ENCODE measurements around the gene BLM.
"Not testable (repeated sequence)": the region's sequence is repeated elsewhere in the genome, so short reads cannot be mapped to it uniquely, and the experiment has no call there.

Gene BLM

GRCh38 chr15:90718232-90718631 lies 1.1 kb downstream of the BLM start:
- in situ Hi-C loops (cut with MboI; ENCODE audit: low sequenced_read_pairs, unreplicated experiment) = no loop called here
- TF ChIP-seq CTCF (IDR thresholded peaks at IDR 0.05; ENCODE audit: borderline replicate concordance, control extremely low read depth, extremely low read depth, insufficient read depth, missing control alignments) = no peak
- no peak for DNase-seq (ENCODE audit: low spot score)

GRCh38 chr15:90720131-90720530 lies 3.0 kb downstream of the BLM start:
- no peak for DNase-seq (ENCODE audit: low spot score)
- no peak for TF ChIP-seq CTCF (IDR thresholded peaks at IDR 0.05; ENCODE audit: borderline replicate concordance, control extremely low read depth, extremely low read depth, insufficient read depth, missing control alignments)
- in situ Hi-C loops (cut with MboI; ENCODE audit: low sequenced_read_pairs, unreplicated experiment) = no loop called here

GRCh38 chr15:90729261-90729660 lies 12.1 kb downstream of the BLM start:
- in situ Hi-C loops (cut with MboI; ENCODE audit: low sequenced_read_pairs, unreplicated experiment) = no loop called here
- no peak for TF ChIP-seq CTCF (IDR thresholded peaks at IDR 0.05; ENCODE audit: borderline replicate concordance, control extremely low read depth, extremely low read depth, insufficient read depth, missing control alignments)
- no peak for DNase-seq (ENCODE audit: low spot score)

GRCh38 chr15:90730290-90730689 lies 13.1 kb downstream of the BLM start:
- in situ Hi-C loops (cut with MboI; ENCODE audit: low sequenced_read_pairs, unreplicated experiment) = no loop called here
- TF ChIP-seq CTCF (IDR thresholded peaks at IDR 0.05; ENCODE audit: borderline replicate concordance, control extremely low read depth, extremely low read depth, insufficient read depth, missing control alignments) = no peak
- no peak for DNase-seq (ENCODE audit: low spot score)

GRCh38 chr15:90735923-90736322 lies 18.8 kb downstream of the BLM start:
- in situ Hi-C loops (cut with MboI; ENCODE audit: low sequenced_read_pairs, unreplicated experiment) = no loop called here
- TF ChIP-seq CTCF (IDR thresholded peaks at IDR 0.05; ENCODE audit: borderline replicate concordance, control extremely low read depth, extremely low read depth, insufficient read depth, missing control alignments) = no peak
- DNase-seq (ENCODE audit: low spot score) = no peak

GRCh38 chr15:90740545-90740944 lies 23.4 kb downstream of the BLM start:
- in situ Hi-C loops (cut with MboI; ENCODE audit: low sequenced_read_pairs, unreplicated experiment); DNase-seq (ENCODE audit: low spot score): not testable (repeated sequence)

- no peak for DNase-seq (ENCODE audit: low spot score)
- no peak for TF ChIP-seq CTCF (IDR thresholded peaks at IDR 0.05; ENCODE audit: borderline replicate concordance, control extremely low read depth, extremely low read depth, insufficient read depth, missing control alignments)
- in situ Hi-C loops (cut with MboI; ENCODE audit: low sequenced_read_pairs, unreplicated experiment) = no loop called here
These were observed 24.9 kb downstream of the BLM start for GRCh38 chr15:90742087-90742486.
